Liver (tissue), 9 donors: ENCODE results near the gene TTC7B. TPM values are rescaled to one million over a fixed set of nuclear protein-coding genes. Genes with fewer than 3 reads are reported as not detected.

ENCODE experiments used
- DNase-seq: peaks from one replicate; pipeline ENCODE4 v3.0.0-alpha.2; 2017; ENCODE audit warnings: low spot score
- H3K27ac ChIP-seq, 2 donors: one replicate each; pipeline ENCODE4 v1.7.0; 2013; ENCODE audit warnings: inconsistent platforms in 2 of 2, low read length in 2 of 2, control low read depth in 1 of 2, low read depth in 1 of 2, mild to moderate bottlenecking in 1 of 2
- H3K27me3 ChIP-seq, 4 donors: one replicate each; pipeline versions ENCODE4 v1.6.1 to v1.7.0; 2013; ENCODE audit warnings: low read length in 3 of 4, inconsistent platforms in 1 of 4, mild to moderate bottlenecking in 1 of 4, moderate library complexity in 1 of 4; ENCODE audit not compliant: control insufficient read depth in 4 of 4, insufficient read depth in 4 of 4
- H3K36me3 ChIP-seq, 4 donors: one replicate each; pipeline versions ENCODE4 v1.6.1 to v1.7.0; 2013; ENCODE audit warnings: low read length in 3 of 4, mild to moderate bottlenecking in 3 of 4, low read depth in 1 of 4, moderate library complexity in 1 of 4; ENCODE audit not compliant: control insufficient read depth in 4 of 4, insufficient read depth in 3 of 4
- H3K4me1 ChIP-seq, 4 donors: one replicate each; pipeline versions ENCODE4 v1.6.1 to v1.7.0; 2013; ENCODE audit warnings: low read length in 3 of 4, mild to moderate bottlenecking in 3 of 4, moderate library complexity in 1 of 4; ENCODE audit not compliant: control insufficient read depth in 4 of 4, insufficient read depth in 4 of 4
- H3K4me3 ChIP-seq, 3 donors: one replicate each; pipeline versions ENCODE4 v1.6.1 to v1.7.0; 2013; ENCODE audit warnings: low read length in 3 of 3, control low read depth in 1 of 3, low read depth in 1 of 3, mild to moderate bottlenecking in 1 of 3
- H3K9ac ChIP-seq, 2 donors: one replicate each; pipeline ENCODE4 v1.7.0; 2013; ENCODE audit warnings: low read length in 2 of 2, mild to moderate bottlenecking in 2 of 2, moderate library complexity in 2 of 2, control low read depth in 1 of 2, low read depth in 1 of 2
- H3K9me3 ChIP-seq, 4 donors: one replicate each; pipeline versions ENCODE4 v1.6.1 to v1.7.0; 2013; ENCODE audit warnings: low read length in 3 of 4; ENCODE audit not compliant: control insufficient read depth in 4 of 4
- EGR1 ChIP-seq, 2 donors: IDR thresholded peaks; 2 replicates each; pipeline ENCODE4 v1.6.1; 2016 to 2018; ENCODE audit warnings: antibody characterized with exemption in 2 of 2, low read depth in 2 of 2
- FOXA1 ChIP-seq: IDR thresholded peaks from 2 replicates; pipeline ENCODE4 v1.6.1; 2016; ENCODE audit warnings: antibody characterized with exemption
- FOXA2 ChIP-seq: IDR thresholded peaks from 2 replicates; pipeline ENCODE4 v1.6.1; 2016; ENCODE audit warnings: antibody characterized with exemption
- GABPA ChIP-seq, 2 donors: IDR thresholded peaks in 1 of 2; conservative IDR thresholded peaks in 1 of 2; 2 replicates each; pipeline ENCODE4 v1.6.1; 2016; ENCODE audit warnings: antibody characterized with exemption in 2 of 2, mild to moderate bottlenecking in 1 of 2, moderate library complexity in 1 of 2
- JUND ChIP-seq, 2 donors: IDR thresholded peaks; 2 replicates each; pipeline ENCODE4 v1.6.1; 2016; ENCODE audit warnings: antibody characterized with exemption in 2 of 2
- RXRA ChIP-seq, 2 donors: IDR thresholded peaks; 2 replicates each; pipeline ENCODE4 v1.6.1; 2017 to 2018; ENCODE audit warnings: antibody characterized with exemption in 2 of 2, mild to moderate bottlenecking in 1 of 2
- SP1 ChIP-seq: IDR thresholded peaks from 2 replicates; pipeline ENCODE4 v1.6.1; 2018; ENCODE audit warnings: antibody characterized with exemption, mild to moderate bottlenecking
- TAF1 ChIP-seq: conservative IDR thresholded peaks from 2 replicates; pipeline ENCODE4 v1.6.1; 2016; ENCODE audit warnings: antibody characterized with exemption, mild to moderate bottlenecking
- YY1 ChIP-seq: IDR thresholded peaks from 2 replicates; pipeline ENCODE4 v1.6.1; 2016; ENCODE audit warnings: antibody characterized with exemption, mild to moderate bottlenecking
- ZBTB33 ChIP-seq: IDR thresholded peaks from 2 replicates; pipeline ENCODE4 v1.6.1; 2016; ENCODE audit warnings: antibody characterized with exemption
- WGBS: extraction: QIAGEN DNeasy Blood & Tissue Kit; methylation state at CpG from one replicate; pipeline ENCODE4 v1.1.7; 2013; 5-methylcytosine and 5-hydroxymethylcytosine counted together
- polyA plus RNA-seq, 2 donors: library from polyadenylated mRNA; stranded (reverse) in 1 of 2; unstranded in 1 of 2; fragments of 200-250 nt in 1 of 2; fragments of >200 nt in 1 of 2; fragmentation: Nextera tagmentation in 1 of 2; extraction: Ambion mirVana in 1 of 2; gene quantifications; one replicate each; pipeline versions ENCODE4 v1.2.1 to v1.2.3, GENCODE V29; 2013 to 2015
- total RNA-seq, 2 donors: library from RNA; depleted of rRNA; stranded (reverse); fragments of >200 nt; gene quantifications; one replicate each; pipeline ENCODE4 v1.2.3, GENCODE V29; 2014
- TF ChIP-seq, protein P1 (sequence below): fragments of 150-350 bp; IDR thresholded peaks from 2 replicates; pipeline ENCODE4 v1.5.1; 2017; ENCODE audit warnings: improper control_type of control experiment, low read depth, low read length; ENCODE audit not compliant: missing input control
- TF ChIP-seq, protein P2 (sequence below): IDR thresholded peaks from 2 replicates; pipeline ENCODE4 v1.6.1; 2016; ENCODE audit warnings: antibody characterized with exemption
- TF ChIP-seq, protein P3 (sequence below): IDR thresholded peaks from 2 replicates; pipeline ENCODE4 v1.6.1; 2016; ENCODE audit warnings: antibody characterized with exemption, mild to moderate bottlenecking
- TF ChIP-seq, protein P4 (sequence below): IDR thresholded peaks from 2 replicates; pipeline ENCODE4 v1.6.1; 2016; ENCODE audit warnings: antibody characterized with exemption
- donor health status: healthy.
- donor health status: healthy.
- donor health status: healthy.
- donor health status: healthy.
- donor health status: healthy.

Gene TTC7B
- total and polyA plus RNA-seq, 4 donors = 9.1 to 31.0 (median 12.5) TPM

- Histone ChIP-seq H3K4me1 (no peaks in the 10 kb centered on the region), H3K36me3 (peaks cover 0 to 15% (median 1%) of the 10 kb centered on the region in 4 donors), H3K9me3 (no peaks in the 10 kb centered on the region), H3K27me3 (no peaks in the 10 kb centered on the region), H3K4me3 (no peak overlapping the region), H3K9ac (no peak overlapping the region), H3K27ac (no peak overlapping the region)
- DNase-seq = no peak
- no peak for TF ChIP-seq FOXA1
- TF ChIP-seq, protein P1, sequence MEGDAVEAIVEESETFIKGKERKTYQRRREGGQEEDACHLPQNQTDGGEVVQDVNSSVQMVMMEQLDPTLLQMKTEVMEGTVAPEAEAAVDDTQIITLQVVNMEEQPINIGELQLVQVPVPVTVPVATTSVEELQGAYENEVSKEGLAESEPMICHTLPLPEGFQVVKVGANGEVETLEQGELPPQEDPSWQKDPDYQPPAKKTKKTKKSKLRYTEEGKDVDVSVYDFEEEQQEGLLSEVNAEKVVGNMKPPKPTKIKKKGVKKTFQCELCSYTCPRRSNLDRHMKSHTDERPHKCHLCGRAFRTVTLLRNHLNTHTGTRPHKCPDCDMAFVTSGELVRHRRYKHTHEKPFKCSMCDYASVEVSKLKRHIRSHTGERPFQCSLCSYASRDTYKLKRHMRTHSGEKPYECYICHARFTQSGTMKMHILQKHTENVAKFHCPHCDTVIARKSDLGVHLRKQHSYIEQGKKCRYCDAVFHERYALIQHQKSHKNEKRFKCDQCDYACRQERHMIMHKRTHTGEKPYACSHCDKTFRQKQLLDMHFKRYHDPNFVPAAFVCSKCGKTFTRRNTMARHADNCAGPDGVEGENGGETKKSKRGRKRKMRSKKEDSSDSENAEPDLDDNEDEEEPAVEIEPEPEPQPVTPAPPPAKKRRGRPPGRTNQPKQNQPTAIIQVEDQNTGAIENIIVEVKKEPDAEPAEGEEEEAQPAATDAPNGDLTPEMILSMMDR = no peak
- WGBS = 89% methylated on average over 5 of the region's 5 CpGs
Observed at GRCh38 chr14:90569201-90569600, 247.0 kb downstream of the TTC7B start.

GRCh38 chr14:90568405-90568804 is 247.8 kb downstream of the TTC7B start:
- H3K27ac ChIP-seq = no peak overlapping the region

GRCh38 chr14:90567991-90568390 is 248.2 kb downstream of the TTC7B start:
- Histone ChIP-seq H3K9ac (no peak overlapping the region), H3K27ac (no peak overlapping the region), H3K4me3 (no peak overlapping the region), H3K9me3 (no peaks in the 10 kb centered on the region), H3K36me3 (peaks cover 0 to 15% (median 3%) of the 10 kb centered on the region in 4 donors), H3K27me3 (no peaks in the 10 kb centered on the region), H3K4me1 (no peaks in the 10 kb centered on the region)
- WGBS = 89% methylated on average over 7 of the region's 7 CpGs
- DNase-seq = no peak
- TF ChIP-seq SP1 (no peak), GABPA (IDR thresholded peaks at IDR 0.05 in 1 of 2, conservative IDR thresholded peaks at IDR 0.05 in 1 of 2) (no peak), ZBTB33 (no peak), JUND (IDR thresholded peaks at IDR 0.05) (no peak), YY1 (no peak)
- TF ChIP-seq, protein P2, sequence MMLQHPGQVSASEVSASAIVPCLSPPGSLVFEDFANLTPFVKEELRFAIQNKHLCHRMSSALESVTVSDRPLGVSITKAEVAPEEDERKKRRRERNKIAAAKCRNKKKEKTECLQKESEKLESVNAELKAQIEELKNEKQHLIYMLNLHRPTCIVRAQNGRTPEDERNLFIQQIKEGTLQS = no peak
- TF ChIP-seq, protein P3, sequence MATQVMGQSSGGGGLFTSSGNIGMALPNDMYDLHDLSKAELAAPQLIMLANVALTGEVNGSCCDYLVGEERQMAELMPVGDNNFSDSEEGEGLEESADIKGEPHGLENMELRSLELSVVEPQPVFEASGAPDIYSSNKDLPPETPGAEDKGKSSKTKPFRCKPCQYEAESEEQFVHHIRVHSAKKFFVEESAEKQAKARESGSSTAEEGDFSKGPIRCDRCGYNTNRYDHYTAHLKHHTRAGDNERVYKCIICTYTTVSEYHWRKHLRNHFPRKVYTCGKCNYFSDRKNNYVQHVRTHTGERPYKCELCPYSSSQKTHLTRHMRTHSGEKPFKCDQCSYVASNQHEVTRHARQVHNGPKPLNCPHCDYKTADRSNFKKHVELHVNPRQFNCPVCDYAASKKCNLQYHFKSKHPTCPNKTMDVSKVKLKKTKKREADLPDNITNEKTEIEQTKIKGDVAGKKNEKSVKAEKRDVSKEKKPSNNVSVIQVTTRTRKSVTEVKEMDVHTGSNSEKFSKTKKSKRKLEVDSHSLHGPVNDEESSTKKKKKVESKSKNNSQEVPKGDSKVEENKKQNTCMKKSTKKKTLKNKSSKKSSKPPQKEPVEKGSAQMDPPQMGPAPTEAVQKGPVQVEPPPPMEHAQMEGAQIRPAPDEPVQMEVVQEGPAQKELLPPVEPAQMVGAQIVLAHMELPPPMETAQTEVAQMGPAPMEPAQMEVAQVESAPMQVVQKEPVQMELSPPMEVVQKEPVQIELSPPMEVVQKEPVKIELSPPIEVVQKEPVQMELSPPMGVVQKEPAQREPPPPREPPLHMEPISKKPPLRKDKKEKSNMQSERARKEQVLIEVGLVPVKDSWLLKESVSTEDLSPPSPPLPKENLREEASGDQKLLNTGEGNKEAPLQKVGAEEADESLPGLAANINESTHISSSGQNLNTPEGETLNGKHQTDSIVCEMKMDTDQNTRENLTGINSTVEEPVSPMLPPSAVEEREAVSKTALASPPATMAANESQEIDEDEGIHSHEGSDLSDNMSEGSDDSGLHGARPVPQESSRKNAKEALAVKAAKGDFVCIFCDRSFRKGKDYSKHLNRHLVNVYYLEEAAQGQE = no peak
- TF ChIP-seq, protein P1 = no peak
- TF ChIP-seq, protein P4, sequence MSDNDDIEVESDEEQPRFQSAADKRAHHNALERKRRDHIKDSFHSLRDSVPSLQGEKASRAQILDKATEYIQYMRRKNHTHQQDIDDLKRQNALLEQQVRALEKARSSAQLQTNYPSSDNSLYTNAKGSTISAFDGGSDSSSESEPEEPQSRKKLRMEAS = no peak

More at GRCh38 chr14:90568405-90568804, 247.8 kb downstream of the TTC7B start:
- peaks cover 0 to 15% (median 3%) of the 10 kb centered on the region in 4 donors for H3K36me3 ChIP-seq
- H3K27me3 ChIP-seq = no peaks in the 10 kb centered on the region
- no peak overlapping the region for H3K4me3 ChIP-seq
- no peaks in the 10 kb centered on the region for H3K4me1 ChIP-seq
- TF ChIP-seq FOXA2 (no peak), RXRA (IDR thresholded peaks at IDR 0.05) (no peak), EGR1 (IDR thresholded peaks at IDR 0.05; ENCODE audit: low read depth in 2 of 2) (no peak), TAF1 (no peak)
- TF ChIP-seq, protein P1 = no peak
- TF ChIP-seq, protein P2 = no peak
- H3K9ac ChIP-seq = no peak overlapping the region
- 86% methylated on average over 3 of the region's 3 CpGs for WGBS
- no peak for DNase-seq
- H3K9me3 ChIP-seq = no peaks in the 10 kb centered on the region
